Activated CD8-positive, alpha-beta memory T cell treated with anti-CD3 and anti-CD28 coated beads for 36 hours (primary cell): Measurements from ENCODE around the gene SLC2A6. TPM values are rescaled to one million over a fixed set of nuclear protein-coding genes. Genes with fewer than 3 reads are reported as not detected.

Experiments
- CTCF ChIA-PET: fragments of 350-600 bp; sonication (Branson Sonifier 250); formaldehyde crosslinking; loops from one replicate; lab custom pipeline; 2021; ENCODE audit warnings: antibody characterized with exemption; lab: Charles Lee
- POLR2A ChIA-PET: fragments of 350-600 bp; sonication (Branson Sonifier 250); formaldehyde crosslinking; loops from one replicate; lab custom pipeline; 2021; ENCODE audit warnings: antibody characterized with exemption; lab: Charles Lee
- total RNA-seq, 2 experiments: library from RNA; stranded (reverse); gene quantifications; one replicate each; pipeline ENCODE4 v1.2.3, GENCODE V29; 2021

The SLC2A6 gene
- total RNA-seq, 2 experiments from 2014 or later = 14.3 to 14.4 TPM

DNA sequence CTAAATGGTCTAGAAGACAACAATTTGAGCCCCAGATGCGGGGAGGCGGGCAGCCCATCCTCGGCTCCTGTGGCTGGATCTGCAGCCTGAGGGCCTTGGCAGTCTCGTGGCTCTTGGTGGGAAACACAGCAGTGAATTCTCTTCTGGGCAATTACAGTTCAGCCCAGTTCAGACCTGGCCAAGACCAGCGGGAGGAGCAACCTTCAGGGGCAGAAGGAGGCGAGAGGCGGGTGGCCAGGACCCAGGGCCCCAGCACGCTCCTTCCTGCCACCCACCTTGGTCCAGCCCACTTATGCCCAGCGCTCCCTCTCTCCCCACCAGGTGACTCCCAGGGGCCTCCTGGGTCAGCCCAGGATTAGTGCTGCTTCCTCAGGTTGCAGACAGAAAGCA is 38.1 kb upstream of the SLC2A6 start:
- ChIA-PET CTCF (no interaction called here), POLR2A (no interaction called here)

DNA sequence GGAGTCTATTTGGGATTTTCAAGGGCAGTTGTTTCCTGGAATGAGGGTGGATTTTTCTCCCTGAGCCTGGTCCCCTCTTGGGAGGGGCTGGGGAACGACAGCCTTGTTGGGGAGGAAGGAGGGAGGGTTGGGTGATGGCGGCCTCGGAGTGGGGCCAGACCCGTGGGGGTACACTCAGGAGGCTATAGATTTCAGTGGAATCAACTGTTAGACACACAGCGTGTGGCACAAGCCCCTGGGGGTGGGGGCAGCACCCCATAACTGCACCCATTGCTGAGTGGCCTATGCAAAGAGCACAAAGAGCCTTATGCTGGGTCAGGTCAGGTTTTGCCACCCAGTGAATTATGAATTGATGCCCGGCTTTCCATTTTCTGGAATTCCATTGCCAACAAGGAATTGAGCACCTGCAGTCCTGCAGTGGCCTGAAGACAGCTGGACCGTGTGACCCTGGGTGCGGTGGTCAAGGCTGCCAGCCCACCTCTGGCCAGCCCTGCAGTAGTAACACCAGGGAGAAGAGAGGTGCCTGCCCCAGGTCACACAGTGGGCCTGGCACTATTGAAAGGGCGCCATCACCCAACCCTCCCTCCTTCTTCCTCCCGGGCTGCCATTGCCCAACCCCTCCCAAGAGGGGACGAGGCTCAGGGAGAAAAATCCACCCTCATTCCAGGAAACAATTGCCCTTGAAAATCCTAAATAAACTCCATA is 37.5 kb upstream of the SLC2A6 start:
- POLR2A ChIA-PET = no interaction called here
- CTCF ChIA-PET = no interaction called here

DNA sequence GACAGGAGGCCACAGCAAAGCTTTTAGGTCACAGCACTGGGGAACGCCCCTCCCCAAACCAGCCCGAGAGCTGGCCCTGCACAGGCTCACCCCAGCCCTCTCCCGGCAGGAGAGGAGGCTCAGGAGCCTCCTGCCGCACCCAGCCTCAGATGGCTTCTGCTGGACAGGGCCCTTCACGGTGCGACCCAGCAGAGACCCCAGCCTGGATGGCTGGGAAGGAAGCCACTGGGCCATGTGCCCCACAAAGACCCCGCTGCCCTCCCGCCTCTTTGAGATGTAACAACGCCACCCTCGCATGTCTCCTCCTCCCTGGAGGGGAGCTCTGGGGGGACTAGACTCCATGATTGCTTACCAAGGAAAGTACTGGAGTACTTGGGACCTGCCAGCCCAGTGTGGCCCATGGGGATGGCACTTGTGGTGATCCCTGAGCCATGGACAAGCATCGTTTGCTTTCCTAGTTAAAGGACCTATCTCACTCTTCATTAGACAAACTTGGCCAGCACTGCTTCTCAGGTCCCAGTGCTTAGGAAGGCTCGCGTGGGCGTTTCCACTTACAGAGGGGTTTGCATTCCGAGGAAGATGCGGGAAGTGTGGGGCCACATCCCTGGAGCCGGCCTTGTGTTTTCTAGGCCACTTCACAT is 36.8 kb upstream of the SLC2A6 start:
- ChIA-PET CTCF (no interaction called here), POLR2A (no interaction called here)

DNA sequence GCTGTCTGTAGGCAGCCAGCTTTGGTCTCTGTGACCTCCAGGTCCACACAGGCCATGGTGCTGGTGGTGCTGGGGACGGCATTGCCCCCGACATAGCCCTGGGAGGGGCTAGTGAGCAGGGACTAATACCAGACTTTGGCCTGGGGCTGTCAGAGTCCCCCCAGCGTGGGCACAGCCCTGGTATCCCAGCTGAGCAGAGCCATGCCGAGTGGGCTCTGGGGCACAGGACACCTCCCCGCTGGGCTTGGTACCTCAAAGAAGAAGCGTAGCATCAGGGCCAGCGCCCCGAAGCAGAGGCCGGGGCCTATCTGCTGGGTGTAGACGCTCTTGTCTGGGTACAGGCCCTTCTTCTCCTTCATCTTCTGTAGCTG is 36.3 kb upstream of the SLC2A6 start:
- POLR2A ChIA-PET = no interaction called here
- CTCF ChIA-PET = no interaction called here

- CTCF ChIA-PET = no interaction called here
- POLR2A ChIA-PET = no interaction called here
These were observed 35.8 kb upstream of the SLC2A6 start for GRCh38 chr9:133514460-133515239.

DNA sequence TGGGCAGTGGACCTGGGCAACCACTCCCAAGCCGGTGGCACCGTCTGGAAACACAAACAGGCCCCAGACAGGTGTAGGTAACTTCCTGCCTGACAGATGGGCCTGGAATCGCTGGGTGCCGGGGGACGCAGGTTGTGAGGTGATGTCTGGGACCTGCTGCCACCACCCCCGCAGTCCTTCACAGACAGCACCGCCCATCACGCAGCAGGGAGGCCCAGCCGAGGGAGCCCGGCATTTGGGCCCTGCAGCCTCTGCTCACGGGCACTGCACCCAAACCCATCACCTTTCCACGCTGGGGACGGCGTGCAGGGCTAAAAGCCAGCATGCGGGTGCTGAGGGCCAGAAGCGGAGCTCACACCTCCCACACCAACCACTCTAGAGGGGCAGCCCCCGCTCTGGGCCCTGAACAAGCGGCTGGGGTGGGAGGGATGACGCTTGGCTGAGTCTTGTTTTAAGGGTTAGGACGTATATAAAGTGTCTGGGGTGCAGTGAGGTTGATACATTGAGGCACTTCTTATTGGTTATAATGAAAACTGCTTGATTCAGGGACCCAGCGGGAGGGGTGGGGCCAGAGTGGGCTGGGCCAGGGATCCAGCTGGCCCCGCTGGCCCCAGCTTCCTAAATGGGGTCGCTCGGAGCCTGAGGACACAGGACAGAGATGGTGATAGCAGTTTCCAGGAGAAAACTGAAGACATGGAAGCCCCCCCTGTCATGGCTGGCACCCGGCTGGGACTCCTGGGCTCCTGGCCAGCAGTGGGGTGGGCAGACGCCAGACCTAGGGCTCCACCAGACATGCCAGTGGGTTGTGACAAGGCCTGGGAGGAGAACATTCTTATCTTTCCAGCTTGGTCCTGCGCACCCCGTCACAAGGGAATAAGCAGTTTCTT is 34.6 kb upstream of the SLC2A6 start:
- ChIA-PET POLR2A (no interaction called here), CTCF (no interaction called here)

DNA sequence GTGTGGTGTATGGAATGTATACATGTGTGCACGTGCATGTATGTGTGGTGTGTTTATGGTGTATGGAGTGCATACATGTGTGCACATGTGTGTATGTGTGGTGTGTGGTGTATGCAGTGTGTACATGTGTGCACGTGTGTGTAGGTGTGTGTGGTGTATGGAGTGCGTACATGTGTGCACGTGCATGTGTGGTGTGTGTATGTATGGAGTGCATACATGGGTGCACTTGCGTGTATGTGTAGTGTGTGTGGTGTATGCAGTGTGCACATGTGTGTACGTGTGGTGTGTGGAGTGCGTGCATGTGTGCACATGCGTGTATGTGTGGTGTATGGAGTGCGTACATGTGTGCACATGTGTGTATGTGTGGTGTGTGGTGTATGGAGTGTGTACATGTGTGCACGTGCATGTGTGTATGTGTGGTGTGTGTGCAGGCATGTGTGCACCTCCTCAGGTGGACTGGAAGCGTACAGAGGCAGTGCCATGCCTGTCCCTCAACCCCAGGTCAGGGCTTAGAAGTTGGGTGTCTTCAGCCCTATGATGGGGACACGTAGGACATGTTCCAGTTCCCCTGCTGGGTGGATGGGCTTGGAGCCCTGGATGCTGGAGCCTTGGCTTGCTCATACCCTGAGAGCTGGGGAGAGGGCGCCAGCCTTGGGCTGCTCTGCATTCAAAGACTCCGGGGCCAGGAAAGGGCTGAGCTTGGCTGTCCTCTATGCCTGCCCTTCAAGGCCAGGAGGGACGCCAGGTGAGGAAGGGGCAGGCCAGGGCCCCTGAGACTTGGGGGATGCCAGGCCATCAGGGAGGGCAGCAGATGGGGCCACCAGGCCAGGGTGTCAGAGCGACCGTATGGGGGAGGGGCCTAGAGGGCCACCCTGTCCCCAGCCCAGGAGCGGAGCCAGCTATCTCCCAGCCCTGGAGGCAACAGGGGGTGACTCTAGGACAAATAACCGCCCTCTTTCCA is 33.6 kb upstream of the SLC2A6 start:
- ChIA-PET CTCF (no interaction called here), POLR2A (no interaction called here)

DNA sequence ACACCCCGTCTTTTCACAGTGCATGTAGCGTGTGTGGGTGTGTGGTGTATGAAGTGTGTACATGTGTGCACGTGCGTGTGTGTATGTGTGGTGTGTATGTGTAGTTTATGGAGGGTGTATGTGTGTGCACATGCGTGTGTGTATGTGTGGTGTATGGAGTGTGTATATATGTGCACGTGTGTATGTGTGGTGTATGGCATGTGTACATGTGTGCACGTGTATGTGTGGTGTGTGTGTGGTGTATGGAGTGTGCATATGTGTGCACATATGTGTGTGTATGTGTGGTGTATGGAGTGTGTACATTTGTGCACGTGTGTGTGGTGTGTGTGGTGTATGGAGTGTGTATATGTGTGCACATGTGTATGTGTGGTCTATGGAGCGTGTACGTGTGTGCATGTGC is 32.7 kb upstream of the SLC2A6 start:
- ChIA-PET CTCF (no interaction called here), POLR2A (no interaction called here)

GRCh38 chr9:133510926-133511505 is 32.1 kb upstream of the SLC2A6 start:
- ChIA-PET CTCF (no interaction called here), POLR2A (no interaction called here)

DNA sequence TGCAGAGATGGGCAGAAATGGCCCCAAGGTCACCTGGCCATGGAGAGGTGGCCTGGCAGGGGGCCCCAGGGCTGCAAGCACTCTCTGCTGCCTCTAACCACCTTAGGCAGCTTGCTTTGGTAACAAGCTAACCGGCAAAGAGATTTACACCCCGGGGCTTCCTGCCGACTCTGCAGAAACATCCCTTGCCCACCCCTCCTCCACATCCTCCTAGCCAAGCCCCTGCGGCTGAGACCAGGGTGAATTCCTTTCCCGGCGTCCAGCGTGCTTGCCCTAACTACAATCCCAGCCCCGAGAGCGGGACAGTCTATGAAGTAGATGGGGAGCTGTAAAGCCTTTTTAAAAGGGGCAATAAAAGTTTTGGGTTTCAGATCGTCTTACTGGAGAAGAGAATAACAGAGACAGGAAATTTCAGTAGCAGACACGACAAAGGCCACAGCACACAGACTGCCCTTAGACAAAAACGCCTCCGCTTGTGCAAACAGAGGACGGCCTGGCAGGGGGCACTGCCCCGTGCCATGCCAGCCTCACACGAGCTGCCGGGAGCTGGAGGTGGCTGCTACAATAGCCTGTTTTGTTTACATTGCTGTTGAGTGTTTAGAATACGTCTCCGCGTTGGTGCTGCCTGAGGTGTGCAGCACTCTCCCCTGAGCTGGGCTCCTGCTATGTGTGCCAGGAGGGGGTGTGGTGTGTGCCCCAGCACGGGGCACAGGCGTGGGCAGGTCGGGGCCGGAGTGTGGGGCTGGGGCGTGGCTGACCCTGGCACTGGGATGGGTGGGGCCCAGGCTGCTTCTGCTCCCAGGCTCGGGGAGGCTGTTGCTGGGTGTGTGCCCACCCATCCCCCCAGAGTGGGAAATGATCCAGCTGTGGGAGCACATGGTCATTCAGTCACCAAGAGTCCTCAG is 30.5 kb upstream of the SLC2A6 start:
- CTCF ChIA-PET = interaction anchor here (0.9 kb wide), 2 partner anchors 217 to 323 kb away, joined by 3 read pairs; no protein-coding TSS in a partner anchor
- POLR2A ChIA-PET = interaction anchor here (0.7 kb wide), 1 partner anchor 24 kb away, joined by 7 read pairs; no protein-coding TSS in a partner anchor

DNA sequence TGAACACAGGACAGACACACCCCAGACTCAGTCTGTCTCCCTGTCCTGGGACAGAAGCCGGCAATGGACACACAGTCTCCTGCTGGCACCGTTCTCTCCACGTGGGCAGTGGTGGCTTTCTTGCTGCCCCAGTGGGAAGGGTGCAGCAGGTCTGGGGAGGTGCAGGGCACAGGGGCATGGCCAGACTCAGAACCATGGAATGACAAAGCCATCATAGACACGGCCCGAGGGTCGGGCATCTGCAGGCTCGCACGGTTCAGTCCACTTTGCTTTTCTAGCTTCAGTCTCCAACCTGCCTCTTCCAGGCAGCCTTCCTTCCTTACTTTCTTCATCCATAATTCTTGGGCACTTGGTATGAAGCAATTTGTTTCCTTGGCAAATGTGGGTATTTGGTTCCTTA is 29.1 kb upstream of the SLC2A6 start:
- ChIA-PET POLR2A (no interaction called here), CTCF (no interaction called here)

GRCh38 chr9:133507246-133507965 is 28.5 kb upstream of the SLC2A6 start:
- ChIA-PET POLR2A (no interaction called here), CTCF (no interaction called here)

- CTCF ChIA-PET = no interaction called here
- POLR2A ChIA-PET = no interaction called here
These were observed 27.7 kb upstream of the SLC2A6 start for GRCh38 chr9:133506653-133507038.

- ChIA-PET POLR2A (no interaction called here), CTCF (interaction anchor here (0.7 kb wide), 1 partner anchor 15 kb away, joined by 3 read pairs; no protein-coding TSS in a partner anchor)
These were observed 27.2 kb upstream of the SLC2A6 start for GRCh38 chr9:133505901-133506652.

DNA sequence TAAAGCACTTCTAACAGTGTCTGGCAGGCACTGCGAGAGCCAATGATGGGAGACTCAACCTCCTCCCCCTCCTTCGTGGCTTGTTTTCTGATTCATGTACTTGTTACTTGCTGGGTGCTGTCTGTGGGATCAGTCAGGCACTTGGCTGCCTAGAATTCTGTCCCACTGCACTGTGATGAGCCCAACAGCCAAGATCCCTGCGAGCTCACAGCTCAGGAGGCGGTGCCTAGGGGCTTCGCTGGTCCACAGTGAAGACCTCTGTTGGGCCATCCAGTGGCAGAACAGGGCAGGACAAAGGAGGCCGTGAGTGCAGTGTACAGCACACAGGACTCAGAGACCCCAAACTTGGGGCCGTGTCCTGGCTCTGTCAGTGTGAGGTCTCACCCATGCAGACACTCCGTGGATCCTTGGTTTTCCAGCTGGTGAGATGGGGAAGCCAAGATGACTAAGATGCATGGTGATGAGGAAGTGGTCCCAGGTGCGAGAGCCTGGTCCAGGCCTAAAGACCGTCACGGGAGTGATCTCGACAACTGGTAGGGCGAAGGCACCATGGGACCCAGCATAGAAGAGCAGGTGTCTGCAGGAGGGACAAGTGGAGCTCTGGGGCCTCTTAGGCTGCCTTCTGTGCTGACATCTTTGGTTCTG is 26.4 kb upstream of the SLC2A6 start:
- POLR2A ChIA-PET = no interaction called here
- CTCF ChIA-PET = interaction anchor here (0.7 kb wide), 1 partner anchor 16 kb away, joined by 3 read pairs; no protein-coding TSS in a partner anchor
